NCI-H345 treated with DMSO at 0.1 percent for 48 hours (cell line): ENCODE results near the gene KMT2C.

ENCODE experiments used
- DNase-seq: peaks from one replicate; lab custom pipeline; 2025; ENCODE audit not compliant: unreplicated experiment; lab: John Stamatoyannopoulos, UW

The KMT2C gene

GRCh38 chr7:152148706-152149105, 287.1 kb downstream of the KMT2C start:
- no peak for DNase-seq

GRCh38 chr7:152145853-152146466, 289.8 kb downstream of the KMT2C start:
- no peak for DNase-seq

GRCh38 chr7:152144557-152145245, 291.1 kb downstream of the KMT2C start:
- DNase-seq: no peak

DNA sequence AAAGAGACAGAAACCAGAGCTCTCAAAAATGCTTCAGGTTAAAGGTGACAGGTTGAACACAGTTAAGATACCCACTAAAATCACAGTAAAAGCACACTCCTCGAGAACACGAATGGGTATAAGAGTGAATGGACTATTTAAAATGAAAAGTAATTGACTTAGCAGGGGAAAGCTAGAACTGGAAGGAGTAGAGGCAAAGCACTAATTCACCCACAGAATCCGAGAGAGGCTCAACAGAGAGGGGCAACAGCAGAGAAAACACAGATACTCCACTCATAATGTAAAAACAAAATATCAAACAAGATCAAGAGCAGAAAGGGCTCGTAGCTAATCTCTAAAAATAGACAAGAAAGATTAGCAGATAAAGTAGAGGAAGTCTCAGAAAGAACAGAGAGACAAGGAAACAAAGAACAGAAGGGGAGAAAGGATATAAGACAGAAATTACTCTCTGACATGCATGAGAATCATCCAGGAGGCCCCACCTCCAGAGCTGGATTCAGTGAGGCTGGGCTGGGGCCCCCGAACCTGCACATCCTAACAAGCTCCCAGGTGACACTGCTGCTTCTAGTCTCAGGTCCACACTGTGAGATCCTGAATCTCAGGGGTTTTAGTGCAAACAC, 292.7 kb downstream of the KMT2C start:
- no peak for DNase-seq

- DNase-seq: no peak
Observed at GRCh38 chr7:152140560-152140959, 295.2 kb downstream of the KMT2C start.

DNA sequence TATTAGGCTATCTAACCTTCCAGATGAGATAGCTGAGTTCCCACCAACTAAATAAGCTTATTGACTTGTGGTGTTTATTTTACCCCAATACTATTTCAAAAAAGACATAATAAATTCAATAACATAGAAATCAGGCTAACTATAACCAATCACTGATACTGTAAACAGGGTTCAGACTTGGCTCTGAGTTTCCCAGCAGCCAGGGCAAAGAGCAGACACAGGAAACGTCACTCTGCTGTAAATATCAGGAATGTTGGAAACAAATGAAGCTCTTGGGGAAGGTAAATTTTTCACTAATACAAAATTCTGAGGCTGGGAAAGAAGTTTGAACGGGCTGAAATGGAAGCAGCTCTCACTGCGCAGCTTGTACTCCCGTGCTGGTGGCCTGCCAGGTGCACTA, 295.7 kb downstream of the KMT2C start:
- no peak for DNase-seq

DNA sequence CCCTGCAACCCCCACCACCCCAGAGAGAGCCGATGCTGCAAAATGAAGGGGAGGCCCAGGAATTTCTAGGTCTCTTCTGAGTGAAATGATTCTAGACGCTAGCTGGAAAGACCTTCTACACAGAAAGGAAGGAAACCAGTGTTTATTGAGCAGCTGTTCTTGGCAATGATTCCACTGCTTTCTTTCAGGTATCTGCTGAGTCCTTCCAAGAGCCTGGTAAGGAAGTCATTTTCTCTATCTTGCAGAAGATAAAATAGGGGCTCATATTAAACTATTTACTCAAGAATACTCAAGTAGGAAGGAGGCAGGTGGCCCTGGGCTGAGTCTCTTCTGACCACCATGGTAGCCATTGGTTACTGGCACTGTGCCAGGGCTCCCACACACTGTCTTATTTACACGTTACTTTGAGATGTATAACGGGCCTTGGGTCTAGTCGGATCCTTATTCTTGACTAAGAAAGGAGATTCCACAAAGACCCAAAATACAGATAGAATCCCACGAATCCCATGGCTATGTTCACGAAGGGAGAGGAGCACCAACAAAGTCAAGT, 298.3 kb downstream of the KMT2C start:
- no peak for DNase-seq

GRCh38 chr7:152136686-152137085, 299.1 kb downstream of the KMT2C start:
- DNase-seq: no peak

- DNase-seq: no peak
Observed at GRCh38 chr7:152133804-152134203, 302.0 kb downstream of the KMT2C start.

DNA sequence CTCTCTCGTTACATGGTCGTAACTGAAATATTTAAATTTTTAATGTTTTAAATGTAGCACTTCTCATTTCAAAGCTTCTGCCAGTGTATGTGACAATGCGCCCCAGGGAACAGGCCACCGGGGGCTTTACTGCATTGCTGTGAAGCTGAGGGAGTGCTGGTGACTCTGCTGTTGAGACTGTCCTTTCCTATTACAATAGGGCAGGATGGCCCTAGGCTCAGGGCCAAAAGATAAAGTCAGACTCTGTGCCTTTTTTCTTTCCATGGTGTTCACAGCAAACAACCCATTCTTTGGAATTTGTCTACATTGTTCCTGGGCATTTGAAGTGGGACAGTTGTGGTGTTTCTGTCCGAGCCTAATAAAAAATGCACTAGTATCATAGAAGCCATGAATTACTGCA, 303.0 kb downstream of the KMT2C start:
- DNase-seq: no peak

GRCh38 chr7:152131981-152132494, 303.8 kb downstream of the KMT2C start:
- DNase-seq: no peak

DNA sequence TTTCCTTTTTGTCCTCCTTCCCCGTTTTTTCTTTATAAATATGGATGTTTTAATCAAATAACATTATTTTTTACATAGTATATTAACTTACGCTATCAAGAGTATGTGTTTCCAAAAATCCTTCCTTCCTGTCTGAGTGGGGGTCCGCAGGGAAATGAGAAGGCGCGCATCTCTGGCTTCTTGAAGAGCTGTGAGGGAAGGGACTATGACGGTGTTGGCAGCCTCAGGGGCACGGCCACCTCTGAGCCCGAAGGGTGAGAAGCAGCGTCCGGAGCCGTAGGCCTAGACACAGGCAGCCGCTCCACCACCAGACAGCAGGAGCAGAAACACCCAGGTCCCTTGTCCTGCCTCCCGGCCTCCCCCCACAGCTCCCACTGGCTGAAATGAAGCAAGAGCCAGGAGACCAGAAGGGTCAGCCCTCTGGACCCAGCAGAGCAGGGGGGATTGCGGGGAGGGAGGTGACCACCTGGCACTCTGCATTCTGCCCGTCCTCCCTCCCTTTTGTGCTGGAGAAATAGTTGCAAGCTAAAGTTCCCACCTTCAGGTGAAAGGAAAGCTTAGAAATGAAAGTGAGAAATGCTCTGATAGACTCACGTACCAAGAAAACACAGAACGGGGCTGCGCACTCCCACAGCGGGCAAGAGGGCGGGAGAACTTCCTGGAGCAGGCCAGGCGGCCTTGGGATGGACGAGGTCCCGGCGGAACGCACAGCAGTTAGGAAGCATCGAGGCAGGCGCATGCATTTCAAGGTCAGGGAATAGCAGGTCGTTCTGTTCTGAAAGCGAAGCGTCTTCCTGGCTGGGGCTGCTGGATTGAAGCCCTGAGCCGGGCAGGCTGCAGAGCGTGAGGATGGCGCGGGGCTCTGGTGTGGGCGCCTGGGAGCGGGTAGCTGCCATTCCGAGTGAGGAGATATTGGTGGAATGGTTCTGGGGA, 304.9 kb downstream of the KMT2C start:
- DNase-seq: no peak

DNA sequence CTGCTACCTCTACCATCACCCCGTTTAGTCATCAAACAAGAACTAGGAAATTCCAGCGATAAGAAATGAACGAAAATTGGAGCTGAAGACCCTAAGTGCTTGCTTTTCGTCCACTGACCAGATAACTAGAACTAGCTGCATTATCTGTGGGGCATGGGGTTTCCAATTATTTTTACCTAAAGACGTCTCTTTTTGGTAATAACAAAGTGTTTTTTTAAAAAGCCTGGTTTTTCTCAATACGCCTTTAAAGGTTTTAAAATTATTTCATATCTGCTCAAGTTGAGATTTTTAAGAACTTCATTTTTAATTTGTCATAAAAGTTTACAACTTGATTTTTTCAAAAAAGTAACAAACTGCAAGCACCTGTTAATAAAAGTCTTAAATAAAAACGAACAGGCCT, 306.1 kb downstream of the KMT2C start:
- DNase-seq: no peak

DNA sequence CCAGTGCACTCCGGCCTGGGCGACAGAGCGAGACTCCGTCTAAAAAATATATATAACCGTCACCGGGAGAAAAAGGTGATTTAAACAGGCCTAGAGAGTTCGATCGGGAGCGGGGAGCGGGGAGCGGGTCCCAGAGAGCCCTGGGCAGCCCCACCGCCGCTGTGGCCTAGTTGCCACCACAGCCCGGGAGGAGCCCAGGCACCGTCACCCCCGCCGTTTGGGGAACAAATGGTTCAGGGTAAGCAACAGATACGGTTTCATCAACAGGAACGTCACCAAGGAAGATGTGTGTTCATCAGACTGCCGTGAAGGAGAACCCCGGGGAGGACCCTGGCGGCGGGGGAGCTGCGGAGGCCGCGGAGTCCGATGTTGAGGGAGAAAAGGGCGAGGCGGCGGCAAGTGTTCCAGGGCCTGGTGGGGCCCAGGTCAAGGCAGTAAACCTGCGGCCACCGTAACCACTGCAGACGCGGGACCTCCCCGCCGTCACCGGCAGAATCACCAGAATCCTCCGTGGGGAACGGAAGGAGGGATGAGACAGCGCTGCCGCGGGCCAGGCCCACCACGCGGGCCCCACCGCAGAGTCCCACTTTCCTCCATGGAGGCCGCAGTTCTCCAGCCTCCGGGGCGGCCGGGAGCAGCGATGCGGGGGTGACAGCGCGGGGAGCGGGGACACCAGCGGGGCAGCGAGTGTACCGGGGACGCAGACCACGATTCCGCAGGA, 306.9 kb downstream of the KMT2C start:
- DNase-seq: no peak

GRCh38 chr7:152128252-152128651, 307.6 kb downstream of the KMT2C start:
- no peak for DNase-seq

- no peak for DNase-seq
Observed at GRCh38 chr7:152127229-152127628, 308.6 kb downstream of the KMT2C start.

DNA sequence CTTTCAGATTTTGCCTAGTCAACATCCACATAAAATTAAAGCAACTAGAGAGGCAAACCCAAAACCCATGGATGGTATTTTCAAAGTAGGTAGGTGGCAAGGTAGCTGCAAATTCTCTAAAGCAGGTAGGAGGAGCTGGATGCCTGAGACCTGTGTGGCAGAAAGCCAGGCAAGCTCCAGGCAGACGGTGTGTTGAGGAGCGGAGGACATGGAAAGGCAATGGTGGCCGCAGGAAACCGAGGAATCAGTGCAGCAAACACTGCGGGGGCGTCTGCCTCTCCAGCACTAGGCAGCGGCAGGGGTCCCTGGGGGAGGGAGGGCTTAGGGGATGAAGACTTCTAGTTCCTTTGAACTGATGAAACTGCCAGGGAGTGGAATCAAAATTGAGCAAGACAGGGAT, 309.1 kb downstream of the KMT2C start:
- DNase-seq: no peak

GRCh38 chr7:152122540-152122939, 313.3 kb downstream of the KMT2C start:
- DNase-seq: no peak

DNA sequence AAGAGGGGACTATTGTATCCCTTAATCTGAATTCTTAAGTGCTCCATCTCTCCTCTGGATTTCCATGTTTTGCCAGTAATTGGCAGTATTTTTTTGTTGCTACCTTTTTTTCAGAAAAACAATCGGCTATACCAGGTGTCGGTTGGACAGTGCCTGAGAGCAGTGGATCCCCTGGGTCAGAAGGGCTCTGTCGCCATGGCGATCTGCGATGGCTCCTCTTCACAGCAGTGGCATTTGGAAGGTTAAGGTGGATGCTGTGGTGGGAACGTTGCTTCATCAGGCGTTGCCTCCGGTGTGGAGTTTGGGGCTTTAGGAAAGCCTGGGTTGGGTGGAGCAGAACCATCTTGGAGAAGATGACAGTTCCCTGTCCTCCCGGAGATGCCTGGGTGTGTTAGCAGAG, 314.4 kb downstream of the KMT2C start:
- no peak for DNase-seq

- DNase-seq: no peak
Observed at GRCh38 chr7:152120776-152121175, 315.0 kb downstream of the KMT2C start.
